Endodermal cell (in vitro differentiated cells): ENCODE measurements around the gene AGTPBP1. TPM values are rescaled to one million over a fixed set of nuclear protein-coding genes. Genes with fewer than 3 reads are reported as not detected.

Experiments
- DNase-seq: peaks from one replicate; pipeline ENCODE4 v3.0.0-alpha.2; 2017
- H3K27ac ChIP-seq: 2 replicates; pipeline ENCODE4 v1.5.1; 2013; ENCODE audit warnings: mild to moderate bottlenecking, low read depth, low read length, moderate library complexity
- H3K27me3 ChIP-seq: 2 replicates; pipeline ENCODE4 v1.6.1; 2013; ENCODE audit warnings: mild to moderate bottlenecking, low read length, moderate library complexity; ENCODE audit not compliant: insufficient read depth, control insufficient read depth, poor library complexity, severe bottlenecking
- H3K36me3 ChIP-seq: 2 replicates; pipeline ENCODE4 v1.7.0; 2013; ENCODE audit warnings: mild to moderate bottlenecking, low read length, moderate library complexity; ENCODE audit not compliant: control insufficient read depth, insufficient read depth
- H3K4me1 ChIP-seq: one replicate; pipeline ENCODE4 v1.7.0; 2013; ENCODE audit warnings: low read length; ENCODE audit not compliant: control insufficient read depth, insufficient read depth
- H3K4me3 ChIP-seq: 2 replicates; pipeline ENCODE4 v1.5.1; 2013; ENCODE audit warnings: mild to moderate bottlenecking, low read length, moderate library complexity
- H3K9ac ChIP-seq: 2 replicates; pipeline ENCODE4 v1.6.1; 2013; ENCODE audit warnings: mild to moderate bottlenecking, low read length, moderate library complexity; ENCODE audit not compliant: poor library complexity, severe bottlenecking; ENCODE audit errors: extremely low read depth
- H3K9me3 ChIP-seq: 2 replicates; pipeline ENCODE4 v1.6.1; 2013; ENCODE audit warnings: mild to moderate bottlenecking, low read length, moderate library complexity; ENCODE audit not compliant: control insufficient read depth
- H3K27ac Mint-ChIP-seq: 2 replicates; pipeline ENCODE4 v1.8.0; 2020; ENCODE audit warnings: mixed read lengths
- H3K27me3 Mint-ChIP-seq: 2 replicates; pipeline ENCODE4 v1.8.0; 2021; ENCODE audit warnings: mild to moderate bottlenecking, mixed read lengths; ENCODE audit not compliant: insufficient read depth
- H3K36me3 Mint-ChIP-seq: 2 replicates; pipeline ENCODE4 v1.8.0; 2020; ENCODE audit warnings: low read depth, mixed read lengths
- H3K4me1 Mint-ChIP-seq: 2 replicates; pipeline ENCODE4 v1.8.0; 2020; ENCODE audit warnings: mixed read lengths
- H3K4me3 Mint-ChIP-seq: 2 replicates; pipeline ENCODE4 v1.8.0; 2020; ENCODE audit warnings: mild to moderate bottlenecking, moderate library complexity, mixed read lengths
- H3K9me3 Mint-ChIP-seq: 2 replicates; pipeline ENCODE4 v1.8.0; 2020; ENCODE audit warnings: mild to moderate bottlenecking, mixed read lengths
- WGBS, 2 experiments: methylation state at CpG; one replicate each; pipeline versions ENCODE4 v1.1.5 to v1.1.7; 2013; ENCODE audit warnings: missing lambda C conversion rate in 2 of 2, mixed read lengths in 1 of 2; ENCODE audit not compliant: insufficient coverage in 1 of 2, insufficient read length in 1 of 2; 5-methylcytosine and 5-hydroxymethylcytosine counted together
- total RNA-seq, 2 donors: library from RNA; stranded (reverse); fragmentation: NEBNext Ultra II Directional in 1 of 2; extraction: Animal tissue kit (Norgen Biotek cat#: 25700) in 1 of 2; gene quantifications; 2 replicates in 1 of 2; 3 replicates in 1 of 2; pipeline ENCODE4 v1.2.1, GENCODE V29; 2021
- TF ChIP-seq, protein P1 (sequence below): fragments of 200-600 bp; sonication (generic); conservative IDR thresholded peaks from 2 replicates; pipeline ENCODE4 v1.5.0; 2021; ENCODE audit warnings: antibody characterized with exemption, mild to moderate bottlenecking

AGTPBP1 gene
- total RNA-seq, 2 donors from 2014 or later, result 45.7 to 54.9 TPM

DNA sequence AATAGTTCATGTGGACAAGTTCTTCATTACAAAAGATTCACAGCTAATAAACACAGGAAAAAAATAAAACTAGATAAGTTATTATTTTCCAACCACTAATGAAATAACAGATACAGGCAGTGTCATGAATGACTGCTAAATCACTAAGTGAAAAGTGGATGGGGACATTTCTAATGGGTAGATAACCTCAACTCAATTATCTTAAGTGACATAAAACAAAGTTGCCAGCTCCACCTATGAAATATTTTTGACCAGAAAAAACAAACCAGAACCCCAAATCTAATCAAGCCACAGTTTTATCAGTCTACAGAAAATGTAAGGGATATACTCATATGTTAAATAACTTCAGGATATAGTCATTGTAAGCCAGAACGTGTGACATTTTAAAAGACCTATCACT is 74.4 kb downstream of the AGTPBP1 start:
- H3K4me1 ChIP-seq, result no peaks in the 10 kb centered on the region
- Mint-ChIP-seq H3K4me3 (no peak overlapping the region), H3K9me3 (no peaks in the 10 kb centered on the region), H3K27ac (no peak overlapping the region), H3K27me3 (no peaks in the 10 kb centered on the region), H3K4me1 (no peaks in the 10 kb centered on the region), H3K36me3 (peaks cover 21% of the 10 kb centered on the region)
- no peaks in the 10 kb centered on the region for H3K9me3 ChIP-seq
- no peak for DNase-seq
- no peak overlapping the region for H3K27ac ChIP-seq
- WGBS, 2 experiments, result 100% methylated on average over 1 of the region's 1 CpG; no CpG with 5 or more reads in 1 of the 2 experiments
- H3K27me3 ChIP-seq, result no peaks in the 10 kb centered on the region
- no peak overlapping the region for H3K9ac ChIP-seq
- peaks cover 44% of the 10 kb centered on the region for H3K36me3 ChIP-seq
- no peak overlapping the region for H3K4me3 ChIP-seq
- TF ChIP-seq, protein P1, sequence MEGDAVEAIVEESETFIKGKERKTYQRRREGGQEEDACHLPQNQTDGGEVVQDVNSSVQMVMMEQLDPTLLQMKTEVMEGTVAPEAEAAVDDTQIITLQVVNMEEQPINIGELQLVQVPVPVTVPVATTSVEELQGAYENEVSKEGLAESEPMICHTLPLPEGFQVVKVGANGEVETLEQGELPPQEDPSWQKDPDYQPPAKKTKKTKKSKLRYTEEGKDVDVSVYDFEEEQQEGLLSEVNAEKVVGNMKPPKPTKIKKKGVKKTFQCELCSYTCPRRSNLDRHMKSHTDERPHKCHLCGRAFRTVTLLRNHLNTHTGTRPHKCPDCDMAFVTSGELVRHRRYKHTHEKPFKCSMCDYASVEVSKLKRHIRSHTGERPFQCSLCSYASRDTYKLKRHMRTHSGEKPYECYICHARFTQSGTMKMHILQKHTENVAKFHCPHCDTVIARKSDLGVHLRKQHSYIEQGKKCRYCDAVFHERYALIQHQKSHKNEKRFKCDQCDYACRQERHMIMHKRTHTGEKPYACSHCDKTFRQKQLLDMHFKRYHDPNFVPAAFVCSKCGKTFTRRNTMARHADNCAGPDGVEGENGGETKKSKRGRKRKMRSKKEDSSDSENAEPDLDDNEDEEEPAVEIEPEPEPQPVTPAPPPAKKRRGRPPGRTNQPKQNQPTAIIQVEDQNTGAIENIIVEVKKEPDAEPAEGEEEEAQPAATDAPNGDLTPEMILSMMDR, result no peak

DNA sequence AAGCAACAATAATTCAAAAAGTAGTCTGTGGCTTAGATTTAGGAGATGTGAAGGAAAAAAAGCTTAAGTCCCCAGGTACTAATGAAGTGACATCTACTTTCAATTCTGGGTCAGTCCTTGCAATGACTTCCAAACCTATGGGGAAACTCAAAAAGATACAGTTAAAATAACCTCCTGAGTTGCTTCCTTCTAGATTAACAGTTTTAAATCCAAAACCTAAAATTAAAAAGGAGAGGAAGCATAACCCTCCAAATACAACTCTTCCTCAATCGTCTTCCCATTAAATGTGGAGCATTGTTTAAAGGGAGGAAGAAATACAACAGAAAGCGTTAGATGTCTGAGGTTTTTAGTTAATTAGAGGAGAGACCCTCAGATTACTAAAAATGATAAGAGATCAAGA is 75.7 kb downstream of the AGTPBP1 start:
- Mint-ChIP-seq H3K9me3 (no peaks in the 10 kb centered on the region), H3K4me1 (no peaks in the 10 kb centered on the region), H3K36me3 (peaks cover 12% of the 10 kb centered on the region), H3K4me3 (no peak overlapping the region), H3K27me3 (no peaks in the 10 kb centered on the region), H3K27ac (no peak overlapping the region)
- Histone ChIP-seq H3K9me3 (no peaks in the 10 kb centered on the region), H3K27ac (no peak overlapping the region), H3K4me1 (no peaks in the 10 kb centered on the region), H3K36me3 (peaks cover 35% of the 10 kb centered on the region), H3K27me3 (no peaks in the 10 kb centered on the region), H3K4me3 (no peak overlapping the region), H3K9ac (no peak overlapping the region)
- TF ChIP-seq, protein P1, result no peak
- WGBS, 2 experiments, result 93% methylated on average over 1 of the region's 2 CpGs; no CpG with 5 or more reads in 1 of the 2 experiments
- no peak for DNase-seq

DNA sequence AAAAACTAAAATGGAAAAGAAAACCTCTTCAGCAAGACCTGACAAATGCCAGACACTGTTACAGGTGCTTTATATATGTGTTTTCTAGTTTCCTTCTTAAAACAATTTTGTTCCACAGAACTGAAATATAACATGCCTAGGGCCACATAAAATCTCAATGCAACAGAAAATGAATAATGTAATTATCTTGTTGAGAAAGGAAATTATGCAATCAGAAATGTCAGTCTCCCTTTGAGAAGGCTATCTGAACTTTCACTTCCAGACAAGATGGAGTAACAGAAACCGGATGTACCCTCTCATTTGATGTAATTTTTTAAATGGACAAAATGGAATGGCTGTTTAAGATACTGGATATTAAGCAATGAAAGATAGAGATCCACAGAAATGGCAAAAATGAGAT is 79.2 kb downstream of the AGTPBP1 start:
- no peak overlapping the region for H3K27ac Mint-ChIP-seq
- Histone ChIP-seq H3K9me3 (no peaks in the 10 kb centered on the region), H3K27me3 (no peaks in the 10 kb centered on the region), H3K4me3 (no peak overlapping the region), H3K4me1 (no peaks in the 10 kb centered on the region), H3K27ac (no peak overlapping the region), H3K9ac (no peak overlapping the region), H3K36me3 (peaks cover 23% of the 10 kb centered on the region)
- 97 to 100% methylated on average over 1 of the region's 1 CpG for WGBS, 2 experiments
- peaks cover 6% of the 10 kb centered on the region for H3K36me3 Mint-ChIP-seq
- no peaks in the 10 kb centered on the region for H3K27me3 Mint-ChIP-seq
- H3K4me1 Mint-ChIP-seq, result no peaks in the 10 kb centered on the region
- TF ChIP-seq, protein P1, result no peak
- no peak for DNase-seq
- H3K4me3 Mint-ChIP-seq, result no peak overlapping the region
- no peaks in the 10 kb centered on the region for H3K9me3 Mint-ChIP-seq
